ENCODE results near the gene BAZ2B. TPM values are rescaled to one million over a fixed set of nuclear protein-coding genes. Genes with fewer than 3 reads are reported as not detected.

Gene BAZ2B
- total RNA-seq, 1 experiment from 2014 or later, result 54.9 TPM

DNA sequence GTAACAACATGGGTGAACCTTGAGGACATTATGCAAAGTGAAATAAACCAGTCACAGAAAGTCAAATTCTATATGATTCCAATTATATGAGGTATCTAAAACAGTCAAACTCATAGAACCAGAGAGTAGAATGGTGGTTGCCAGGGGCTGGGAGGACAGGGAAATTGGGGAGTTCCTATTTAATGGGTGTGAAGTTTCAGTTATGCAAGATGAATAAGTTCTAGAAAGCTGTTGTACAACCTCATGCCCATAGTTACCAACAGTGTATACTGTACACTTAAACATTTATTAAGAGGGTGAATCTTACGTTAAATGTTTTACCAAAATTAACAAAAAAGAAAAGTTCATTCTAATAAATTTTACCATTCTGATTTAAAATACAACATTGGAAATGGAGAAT is 237.2 kb downstream of the BAZ2B start:
- Histone ChIP-seq H4K91ac (ENCODE audit: insufficient read length, low read depth, low read length) (no peak overlapping the region), H2BK5ac (ENCODE audit: insufficient read length, low read length) (no peak overlapping the region), H4K5ac (ENCODE audit: insufficient read length, low read depth, low read length) (no peak overlapping the region), H3K18ac (ENCODE audit: insufficient read length, low read depth, low read length) (no peak overlapping the region), H2AFZ (ENCODE audit: low read length) (no peak overlapping the region), H2BK12ac (ENCODE audit: insufficient read length, low read depth, low read length) (no peak overlapping the region), H3K9me3 (ENCODE audit: control insufficient read depth, low read depth, low read length) (no peaks in the 10 kb centered on the region), H2BK120ac (ENCODE audit: low read depth, low read length, poor library complexity, severe bottlenecking) (no peak overlapping the region), H2AK5ac (ENCODE audit: insufficient read length, low read length) (no peak overlapping the region), H2BK15ac (ENCODE audit: low read depth, low read length) (no peak overlapping the region), H4K20me1 (ENCODE audit: control insufficient read depth, insufficient read depth, insufficient read length) (no peaks in the 10 kb centered on the region), H2BK20ac (ENCODE audit: low read depth, low read length, poor library complexity, severe bottlenecking) (no peak overlapping the region), H3K4me1 (ENCODE audit: insufficient read depth, low read length) (no peaks in the 10 kb centered on the region), H3K23me2 (ENCODE audit: insufficient read length, low read depth, low read length, poor library complexity, severe bottlenecking) (no peaks in the 10 kb centered on the region), H3K14ac (ENCODE audit: insufficient read depth, low read length) (no peak overlapping the region), H3K79me1 (ENCODE audit: insufficient read depth, low read depth, low read length, poor library complexity, severe bottlenecking) (no peaks in the 10 kb centered on the region), H3K27ac (ENCODE audit: insufficient read length, low read depth, low read length) (no peak overlapping the region), H3K4me2 (ENCODE audit: insufficient read depth, insufficient read length, low read length) (no peak overlapping the region), H3K79me2 (ENCODE audit: insufficient read depth, low read length) (no peaks in the 10 kb centered on the region), H3K9ac (ENCODE audit: extremely low read depth, insufficient read length, low read length) (no peak overlapping the region), H3K56ac (ENCODE audit: insufficient read length, low read depth, low read length) (no peak overlapping the region), H3K23ac (ENCODE audit: insufficient read length, low read depth, low read length) (no peak overlapping the region), H3T11ph (ENCODE audit: low read length) (no peak overlapping the region), H4K8ac (replicated peaks; ENCODE audit: insufficient read length, low read depth, low read length) (no peak overlapping the region), H3K4ac (ENCODE audit: low read depth, low read length) (no peak overlapping the region), H3K27me3 (ENCODE audit: insufficient read depth, low read length) (no peaks in the 10 kb centered on the region)
- Mint-ChIP-seq H3K4me1 (no peaks in the 10 kb centered on the region; a peak in 1 of 4 replicates), H3K4me3 (no peak overlapping the region), H3K27ac (no peak overlapping the region), H3K36me3 (ENCODE audit: insufficient read depth in 1 of 3, low read depth in 3 of 3) (peaks cover 2 to 6% (median 6%) of the 10 kb centered on the region in 3 experiments; a peak in 5 of 7 replicates), H3K27me3 (ENCODE audit: low read depth) (no peaks in the 10 kb centered on the region), H3K9me3 (no peaks in the 10 kb centered on the region)
- no peak for DNase-seq
- WGBS (ENCODE audit: extremely low coverage, insufficient read length, low lambda C conversion rate), result no CpG with 5 or more reads among the region's 1 CpG
- TF ChIP-seq, protein P1, sequence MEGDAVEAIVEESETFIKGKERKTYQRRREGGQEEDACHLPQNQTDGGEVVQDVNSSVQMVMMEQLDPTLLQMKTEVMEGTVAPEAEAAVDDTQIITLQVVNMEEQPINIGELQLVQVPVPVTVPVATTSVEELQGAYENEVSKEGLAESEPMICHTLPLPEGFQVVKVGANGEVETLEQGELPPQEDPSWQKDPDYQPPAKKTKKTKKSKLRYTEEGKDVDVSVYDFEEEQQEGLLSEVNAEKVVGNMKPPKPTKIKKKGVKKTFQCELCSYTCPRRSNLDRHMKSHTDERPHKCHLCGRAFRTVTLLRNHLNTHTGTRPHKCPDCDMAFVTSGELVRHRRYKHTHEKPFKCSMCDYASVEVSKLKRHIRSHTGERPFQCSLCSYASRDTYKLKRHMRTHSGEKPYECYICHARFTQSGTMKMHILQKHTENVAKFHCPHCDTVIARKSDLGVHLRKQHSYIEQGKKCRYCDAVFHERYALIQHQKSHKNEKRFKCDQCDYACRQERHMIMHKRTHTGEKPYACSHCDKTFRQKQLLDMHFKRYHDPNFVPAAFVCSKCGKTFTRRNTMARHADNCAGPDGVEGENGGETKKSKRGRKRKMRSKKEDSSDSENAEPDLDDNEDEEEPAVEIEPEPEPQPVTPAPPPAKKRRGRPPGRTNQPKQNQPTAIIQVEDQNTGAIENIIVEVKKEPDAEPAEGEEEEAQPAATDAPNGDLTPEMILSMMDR (conservative IDR thresholded peaks at IDR 0.05), result no peak

Data from H9 (cell line).